Chondrocyte (in vitro differentiated cells): ENCODE results near the gene CLEC10A. TPM values are rescaled to one million over a fixed set of nuclear protein-coding genes. Genes with fewer than 3 reads are reported as not detected.
"Not testable (repeated sequence)": the region's sequence is repeated elsewhere in the genome, so short reads cannot be mapped to it uniquely, and the experiment has no call there.

Source experiments
- DNase-seq: peaks from one replicate; pipeline ENCODE4 v3.0.0; 2021; ENCODE audit warnings: mixed read lengths, low spot score
- H3K27ac Mint-ChIP-seq: one replicate; pipeline ENCODE4 v1.8.0; 2021; ENCODE audit warnings: mild to moderate bottlenecking, moderate library complexity, mixed read lengths; ENCODE audit not compliant: unreplicated experiment
- H3K27me3 Mint-ChIP-seq: 2 replicates; pipeline ENCODE4 v1.8.0; 2021; ENCODE audit warnings: low read depth, mixed read lengths
- H3K36me3 Mint-ChIP-seq: 2 replicates; pipeline ENCODE4 v1.8.0; 2021; ENCODE audit warnings: low read depth, mixed read lengths
- H3K4me1 Mint-ChIP-seq: 2 replicates; pipeline ENCODE4 v1.8.0; 2021; ENCODE audit warnings: low read depth, mild to moderate bottlenecking, mixed read lengths
- H3K4me3 Mint-ChIP-seq: one replicate; pipeline ENCODE4 v1.8.0; 2021; ENCODE audit warnings: mild to moderate bottlenecking, moderate library complexity, mixed read lengths; ENCODE audit not compliant: unreplicated experiment
- H3K9me3 Mint-ChIP-seq: 2 replicates; pipeline ENCODE4 v1.8.0; 2021; ENCODE audit warnings: low read depth, mixed read lengths
- total RNA-seq: library from RNA; stranded (reverse); gene quantifications from 3 replicates; pipeline ENCODE4 v1.2.1, GENCODE V29; 2021
- TF ChIP-seq, protein P1 (sequence below): fragments of 200-600 bp; sonication (generic); IDR thresholded peaks from 2 replicates; pipeline ENCODE4 v1.5.0; 2021; ENCODE audit warnings: antibody characterized with exemption, mild to moderate bottlenecking, moderate library complexity

CLEC10A gene
- total RNA-seq, 1 donor from 2014 or later = not detected

DNA sequence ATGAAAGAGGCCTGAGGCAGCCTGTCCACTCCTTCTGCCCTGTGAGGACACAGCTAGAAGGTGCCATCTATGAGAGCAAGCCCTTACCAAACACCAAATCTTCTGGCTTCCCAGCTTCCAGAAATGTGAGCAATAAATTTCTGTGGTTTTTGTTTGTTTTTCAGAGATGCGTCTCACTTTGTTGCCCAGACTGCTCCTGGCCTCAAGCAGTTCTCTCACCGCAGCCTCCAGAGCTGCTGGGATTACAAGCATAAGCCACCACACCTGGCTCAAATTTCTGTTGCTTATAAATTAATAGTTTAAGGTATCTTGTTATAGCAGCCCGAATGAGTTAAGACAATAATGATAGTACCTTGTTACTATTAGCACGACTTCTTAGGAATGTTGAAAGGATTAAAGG, 23.7 kb downstream of the CLEC10A start:
- Mint-ChIP-seq H3K36me3 (no peaks in the 10 kb centered on the region), H3K9me3 (no peaks in the 10 kb centered on the region), H3K4me3 (no peak overlapping the region), H3K4me1 (peaks cover 10% of the 10 kb centered on the region), H3K27ac (no peak overlapping the region), H3K27me3 (peaks cover 3% of the 10 kb centered on the region)
- DNase-seq = no peak
- TF ChIP-seq, protein P1, sequence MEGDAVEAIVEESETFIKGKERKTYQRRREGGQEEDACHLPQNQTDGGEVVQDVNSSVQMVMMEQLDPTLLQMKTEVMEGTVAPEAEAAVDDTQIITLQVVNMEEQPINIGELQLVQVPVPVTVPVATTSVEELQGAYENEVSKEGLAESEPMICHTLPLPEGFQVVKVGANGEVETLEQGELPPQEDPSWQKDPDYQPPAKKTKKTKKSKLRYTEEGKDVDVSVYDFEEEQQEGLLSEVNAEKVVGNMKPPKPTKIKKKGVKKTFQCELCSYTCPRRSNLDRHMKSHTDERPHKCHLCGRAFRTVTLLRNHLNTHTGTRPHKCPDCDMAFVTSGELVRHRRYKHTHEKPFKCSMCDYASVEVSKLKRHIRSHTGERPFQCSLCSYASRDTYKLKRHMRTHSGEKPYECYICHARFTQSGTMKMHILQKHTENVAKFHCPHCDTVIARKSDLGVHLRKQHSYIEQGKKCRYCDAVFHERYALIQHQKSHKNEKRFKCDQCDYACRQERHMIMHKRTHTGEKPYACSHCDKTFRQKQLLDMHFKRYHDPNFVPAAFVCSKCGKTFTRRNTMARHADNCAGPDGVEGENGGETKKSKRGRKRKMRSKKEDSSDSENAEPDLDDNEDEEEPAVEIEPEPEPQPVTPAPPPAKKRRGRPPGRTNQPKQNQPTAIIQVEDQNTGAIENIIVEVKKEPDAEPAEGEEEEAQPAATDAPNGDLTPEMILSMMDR = no peak

DNA sequence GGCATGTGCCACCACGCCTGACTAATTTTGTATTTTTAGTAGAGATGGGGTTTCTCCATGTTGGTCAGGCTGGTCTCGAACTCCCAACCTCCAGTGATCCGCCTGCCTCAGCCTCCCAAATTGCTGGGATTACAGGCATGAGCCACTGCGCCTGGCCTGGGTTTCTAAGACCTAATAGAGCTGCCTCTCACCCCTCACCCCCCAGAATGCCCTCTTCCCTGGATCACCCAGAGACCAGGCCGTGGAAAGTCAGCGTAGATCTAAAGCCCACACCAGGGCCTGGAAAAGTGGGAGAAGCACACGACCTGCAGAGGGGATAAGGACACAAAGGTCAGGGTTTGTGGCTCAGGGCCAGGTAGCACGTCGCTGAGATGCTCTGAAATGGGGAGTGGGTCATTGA, 29.5 kb downstream of the CLEC10A start:
- H3K4me3 Mint-ChIP-seq, H3K27ac Mint-ChIP-seq, DNase-seq, H3K27me3 Mint-ChIP-seq, H3K9me3 Mint-ChIP-seq, H3K36me3 Mint-ChIP-seq: not testable (repeated sequence)
- H3K4me1 Mint-ChIP-seq = peaks cover 16% of the 10 kb centered on the region

DNA sequence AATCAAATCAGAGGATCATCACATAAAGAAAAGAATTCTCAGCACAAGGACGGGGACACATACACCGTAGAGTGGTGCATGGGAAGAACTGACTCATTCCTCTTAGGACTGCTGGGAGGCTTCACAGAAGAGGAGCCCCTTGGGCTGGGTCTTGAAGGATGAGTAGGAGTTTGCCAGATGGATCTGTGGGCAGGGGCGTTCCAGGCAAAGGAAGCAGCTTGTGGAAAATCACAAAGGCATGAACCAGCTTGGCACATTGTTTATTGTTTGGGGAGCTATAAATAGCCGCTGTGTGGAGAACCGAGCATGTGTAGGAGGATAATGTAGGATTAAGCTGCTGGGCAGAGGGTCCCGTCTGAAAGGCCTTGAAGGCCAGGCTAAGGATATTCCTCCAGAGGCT, 31.1 kb downstream of the CLEC10A start:
- Mint-ChIP-seq H3K9me3 (no peaks in the 10 kb centered on the region), H3K4me1 (peaks cover 17% of the 10 kb centered on the region), H3K4me3 (no peak overlapping the region), H3K27ac (no peak overlapping the region), H3K27me3 (peaks cover 8% of the 10 kb centered on the region), H3K36me3 (no peaks in the 10 kb centered on the region)
- TF ChIP-seq, protein P1 = no peak
- no peak for DNase-seq

DNA sequence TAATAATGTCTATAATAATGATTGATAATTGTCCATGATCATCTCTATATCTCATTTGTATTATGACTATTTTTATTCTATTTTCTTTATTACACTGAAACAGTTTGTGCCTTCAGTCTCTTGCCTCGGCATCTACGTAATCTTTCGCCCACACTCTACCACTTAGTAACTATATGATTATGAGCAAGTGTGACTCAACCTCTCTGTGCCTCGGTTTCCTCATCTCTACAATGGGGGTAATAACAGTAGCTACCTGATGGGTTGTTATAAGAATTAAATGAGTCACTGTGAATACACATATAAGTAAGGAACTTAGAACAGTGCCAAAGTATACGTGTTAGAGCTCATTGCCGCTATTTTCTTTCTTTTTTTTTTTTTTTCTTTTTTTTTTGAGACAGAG, 32.5 kb downstream of the CLEC10A start:
- H3K27me3 Mint-ChIP-seq = peaks cover 6% of the 10 kb centered on the region

DNA sequence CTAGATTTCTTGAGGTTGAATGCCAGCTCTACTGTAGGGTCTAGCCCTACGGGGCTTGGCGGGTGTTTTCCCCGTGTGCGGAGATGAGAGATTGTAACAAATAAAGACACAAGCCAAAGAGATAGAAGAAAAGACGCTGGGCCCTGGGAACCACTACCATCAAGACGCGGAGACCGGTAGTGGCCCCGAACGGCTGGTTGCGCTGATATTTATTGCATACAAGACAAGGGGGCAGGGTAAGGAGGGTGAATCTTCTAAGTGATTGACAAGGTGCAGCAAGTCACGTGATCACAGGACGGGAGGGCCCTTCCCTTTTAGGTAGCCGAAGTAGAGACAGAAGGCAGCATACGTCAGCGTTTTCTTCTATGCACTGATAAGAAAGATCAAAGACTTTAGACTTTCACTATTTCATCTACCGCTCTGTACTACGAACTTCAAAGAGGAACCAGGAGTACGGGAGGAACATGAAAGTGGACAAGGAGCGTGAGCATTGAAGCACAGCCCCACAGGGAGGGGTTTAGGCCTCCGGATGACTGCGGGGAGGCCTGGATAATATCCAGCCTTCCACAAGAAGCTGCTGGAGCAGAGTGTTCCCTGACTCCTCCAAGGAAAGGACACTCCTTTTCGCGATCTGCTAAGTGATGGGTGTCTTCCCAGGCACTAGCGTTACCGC, 33.2 kb downstream of the CLEC10A start:
- H3K27me3 Mint-ChIP-seq, H3K27ac Mint-ChIP-seq, H3K36me3 Mint-ChIP-seq, H3K4me3 Mint-ChIP-seq, DNase-seq, H3K9me3 Mint-ChIP-seq: not testable (repeated sequence)
- peaks cover 26% of the 10 kb centered on the region for H3K4me1 Mint-ChIP-seq

More for the DNA sequence above, 32.5 kb downstream of the CLEC10A start:
- no peak for DNase-seq
- no peaks in the 10 kb centered on the region for H3K9me3 Mint-ChIP-seq
- no peak overlapping the region for H3K27ac Mint-ChIP-seq
- peaks cover 23% of the 10 kb centered on the region for H3K4me1 Mint-ChIP-seq
- H3K36me3 Mint-ChIP-seq = no peaks in the 10 kb centered on the region
- no peak overlapping the region for H3K4me3 Mint-ChIP-seq
- TF ChIP-seq, protein P1 = no peak

DNA sequence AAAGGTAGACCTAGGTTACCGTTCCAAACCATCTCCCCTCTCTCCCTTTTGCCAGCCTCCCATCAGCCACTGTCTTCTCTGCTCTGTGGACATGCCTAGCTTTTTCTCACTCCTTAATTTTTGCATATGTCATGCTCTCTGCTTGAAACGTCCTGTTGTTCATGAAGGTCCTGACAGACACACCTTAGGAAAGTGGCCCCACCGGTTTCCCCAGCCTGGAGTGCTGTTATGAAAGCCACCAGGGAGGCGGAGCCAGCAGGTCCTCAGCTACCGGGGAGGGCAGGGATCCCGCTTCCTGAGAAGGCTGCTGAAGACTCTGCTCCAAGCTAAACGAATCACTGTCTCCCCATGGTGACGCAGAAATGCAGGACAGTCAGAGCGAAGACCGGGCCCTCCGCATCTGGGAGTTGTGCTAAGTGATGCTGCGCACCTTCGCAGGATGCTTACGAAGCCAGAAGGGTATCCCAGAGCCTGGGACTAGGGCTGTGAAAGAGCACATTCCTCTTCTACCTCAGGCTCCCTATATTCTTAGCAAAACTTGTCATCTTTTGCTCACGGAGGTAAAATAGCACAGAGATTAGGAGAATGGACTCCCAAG, 33.8 kb downstream of the CLEC10A start:
- H3K27me3 Mint-ChIP-seq = peaks cover 6% of the 10 kb centered on the region
- TF ChIP-seq, protein P1 = no peak
- H3K36me3 Mint-ChIP-seq = no peaks in the 10 kb centered on the region
- DNase-seq = no peak
- H3K4me1 Mint-ChIP-seq = peaks cover 26% of the 10 kb centered on the region
- H3K27ac Mint-ChIP-seq = no peak overlapping the region
- no peak overlapping the region for H3K4me3 Mint-ChIP-seq
- no peaks in the 10 kb centered on the region for H3K9me3 Mint-ChIP-seq
